SU-DHL-6 (cell line): ENCODE results near the gene CRIM1.

ENCODE experiments used
- EZH2phosphoT487 ChIP-seq: fragments of 200-600 bp; sonication (generic), shearing (Covaris generic); conservative IDR thresholded peaks from 2 replicates; pipeline ENCODE4 v1.6.1; 2018; ENCODE audit warnings: mild to moderate bottlenecking, antibody characterized with exemption, low read length, moderate library complexity, mixed read lengths
- TF ChIP-seq, protein P1 (sequence below): fragments of 200-600 bp; sonication (generic); IDR thresholded peaks from one replicate; pipeline ENCODE4 v1.5.1; 2017; ENCODE audit warnings: antibody characterized with exemption, mild to moderate bottlenecking, low read length, moderate library complexity; ENCODE audit not compliant: insufficient read depth, poor library complexity, severe bottlenecking

DNA sequence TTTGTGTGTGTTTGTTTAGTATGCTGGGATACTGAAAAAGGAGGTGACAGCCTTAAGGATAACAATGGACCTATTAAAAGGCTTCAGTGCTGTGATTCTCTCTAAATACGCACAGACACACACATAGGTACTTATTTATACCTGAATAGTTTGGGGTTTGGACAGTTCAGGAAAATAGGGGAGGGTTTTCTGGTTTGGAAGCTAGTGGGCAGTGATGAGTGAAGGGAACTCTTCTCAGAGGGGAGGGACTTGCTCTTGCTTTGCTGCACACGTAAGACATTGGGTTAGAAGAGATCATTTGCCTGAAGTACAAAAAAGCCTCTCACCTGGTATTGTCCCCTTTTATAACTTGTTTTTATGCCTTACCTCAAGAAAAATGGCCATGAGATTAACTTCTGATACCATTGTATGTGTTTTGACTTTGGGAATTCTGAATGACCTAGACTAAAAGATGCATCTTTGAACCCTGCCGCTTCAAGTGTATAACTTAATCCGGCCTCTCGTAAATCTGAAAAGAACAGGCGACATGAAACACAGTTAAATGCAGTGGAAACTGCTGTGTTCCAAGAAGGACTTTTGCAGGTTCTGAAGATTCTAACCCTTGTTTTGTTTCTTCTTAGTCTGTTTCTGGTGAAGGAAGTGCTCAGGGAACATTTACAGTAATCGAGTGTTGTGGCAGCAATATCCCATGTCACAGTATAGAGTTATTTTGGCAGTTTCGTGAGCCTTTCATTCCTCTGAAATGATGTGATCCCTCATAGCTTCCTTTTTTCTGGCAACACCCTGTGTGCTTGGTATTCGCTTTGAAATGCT is 2.5 kb downstream of the CRIM1 start:
- no peak for TF ChIP-seq EZH2phosphoT487
- TF ChIP-seq, protein P1, sequence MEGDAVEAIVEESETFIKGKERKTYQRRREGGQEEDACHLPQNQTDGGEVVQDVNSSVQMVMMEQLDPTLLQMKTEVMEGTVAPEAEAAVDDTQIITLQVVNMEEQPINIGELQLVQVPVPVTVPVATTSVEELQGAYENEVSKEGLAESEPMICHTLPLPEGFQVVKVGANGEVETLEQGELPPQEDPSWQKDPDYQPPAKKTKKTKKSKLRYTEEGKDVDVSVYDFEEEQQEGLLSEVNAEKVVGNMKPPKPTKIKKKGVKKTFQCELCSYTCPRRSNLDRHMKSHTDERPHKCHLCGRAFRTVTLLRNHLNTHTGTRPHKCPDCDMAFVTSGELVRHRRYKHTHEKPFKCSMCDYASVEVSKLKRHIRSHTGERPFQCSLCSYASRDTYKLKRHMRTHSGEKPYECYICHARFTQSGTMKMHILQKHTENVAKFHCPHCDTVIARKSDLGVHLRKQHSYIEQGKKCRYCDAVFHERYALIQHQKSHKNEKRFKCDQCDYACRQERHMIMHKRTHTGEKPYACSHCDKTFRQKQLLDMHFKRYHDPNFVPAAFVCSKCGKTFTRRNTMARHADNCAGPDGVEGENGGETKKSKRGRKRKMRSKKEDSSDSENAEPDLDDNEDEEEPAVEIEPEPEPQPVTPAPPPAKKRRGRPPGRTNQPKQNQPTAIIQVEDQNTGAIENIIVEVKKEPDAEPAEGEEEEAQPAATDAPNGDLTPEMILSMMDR: no peak
